ENCODE measurements around the gene MMP7.

Gene MMP7

GRCh38 chr11:102527041-102527440, 3.5 kb downstream of the MMP7 start:
- no peaks in the 10 kb centered on the region for H3K36me3 ChIP-seq
- H3K4me3 ChIP-seq: no peak overlapping the region
- no peaks in the 10 kb centered on the region for H3K27me3 ChIP-seq
- no peak overlapping the region for H3K27ac ChIP-seq
- intact Hi-C loops (cut with DNase I; ENCODE audit: low total_unique reads): no loop called here
- no peaks in the 10 kb centered on the region for H3K4me1 ChIP-seq
- no peak for DNase-seq
- H3K9me3 ChIP-seq: no peaks in the 10 kb centered on the region
- TF ChIP-seq CTCF (IDR thresholded peaks at IDR 0.05): no peak

- Histone ChIP-seq H3K4me3 (no peak overlapping the region), H3K4me1 (no peaks in the 10 kb centered on the region), H3K36me3 (no peaks in the 10 kb centered on the region), H3K27me3 (no peaks in the 10 kb centered on the region), H3K9me3 (no peaks in the 10 kb centered on the region), H3K27ac (no peak overlapping the region)
- TF ChIP-seq CTCF (IDR thresholded peaks at IDR 0.05): no peak
- intact Hi-C loops (cut with DNase I; ENCODE audit: low total_unique reads): no loop called here
- DNase-seq: no peak
These were observed 6.7 kb downstream of the MMP7 start for GRCh38 chr11:102523887-102524286.

GRCh38 chr11:102523189-102523570, 7.4 kb downstream of the MMP7 start:
- no peak for TF ChIP-seq CTCF (IDR thresholded peaks at IDR 0.05)
- no peak overlapping the region for H3K27ac ChIP-seq
- no peaks in the 10 kb centered on the region for H3K36me3 ChIP-seq
- no peaks in the 10 kb centered on the region for H3K9me3 ChIP-seq
- intact Hi-C loops (cut with DNase I; ENCODE audit: low total_unique reads): no loop called here
- H3K4me3 ChIP-seq: no peak overlapping the region
- DNase-seq: no peak
- H3K27me3 ChIP-seq: no peaks in the 10 kb centered on the region
- H3K4me1 ChIP-seq: no peaks in the 10 kb centered on the region

- H3K27ac ChIP-seq: no peak overlapping the region
- no peak for TF ChIP-seq CTCF (IDR thresholded peaks at IDR 0.05)
- H3K27me3 ChIP-seq: no peaks in the 10 kb centered on the region
- no peaks in the 10 kb centered on the region for H3K9me3 ChIP-seq
- intact Hi-C loops (cut with DNase I; ENCODE audit: low total_unique reads): no loop called here
- no peak for DNase-seq
- H3K4me1 ChIP-seq: no peaks in the 10 kb centered on the region
- no peak overlapping the region for H3K4me3 ChIP-seq
- no peaks in the 10 kb centered on the region for H3K36me3 ChIP-seq
These were observed 8.0 kb downstream of the MMP7 start for GRCh38 chr11:102522312-102523188.

GRCh38 chr11:102521121-102521520, 9.4 kb downstream of the MMP7 start:
- intact Hi-C loops (cut with DNase I; ENCODE audit: low total_unique reads): no loop called here
- no peak overlapping the region for H3K4me3 ChIP-seq
- H3K36me3 ChIP-seq: no peaks in the 10 kb centered on the region
- no peak for TF ChIP-seq CTCF (IDR thresholded peaks at IDR 0.05)
- H3K27me3 ChIP-seq: no peaks in the 10 kb centered on the region
- no peak for DNase-seq
- no peaks in the 10 kb centered on the region for H3K4me1 ChIP-seq
- H3K9me3 ChIP-seq: no peaks in the 10 kb centered on the region
- no peak overlapping the region for H3K27ac ChIP-seq
